Vagina (tissue), 2 donors: ENCODE data around the gene VIPR2. TPM values are rescaled to one million over a fixed set of nuclear protein-coding genes. Genes with fewer than 3 reads are reported as not detected.

Experiments
- DNase-seq, 2 donors: peaks; one replicate each; pipeline ENCODE4 v3.0.0-alpha.2; 2017; ENCODE audit errors: extremely low spot score in 2 of 2
- H3K27ac ChIP-seq: fragments of 200-600 bp; sonication (generic); one replicate; pipeline ENCODE4 v1.5.1; 2019
- H3K27me3 ChIP-seq: fragments of 200-600 bp; sonication (generic); one replicate; pipeline ENCODE4 v1.5.1; 2019
- H3K36me3 ChIP-seq, 2 donors: fragments of 200-600 bp; sonication (generic); one replicate each; pipeline ENCODE4 v1.5.1; 2017 to 2019
- H3K4me1 ChIP-seq: fragments of 200-600 bp; sonication (generic); one replicate; pipeline ENCODE4 v1.5.1; 2019
- H3K4me3 ChIP-seq, 2 donors: fragments of 200-600 bp; sonication (generic); 1 replicate in 1 of 2; 2 replicates in 1 of 2; pipeline ENCODE4 v1.5.1; 2016 to 2019
- H3K9me3 ChIP-seq: fragments of 200-600 bp; sonication (generic); one replicate; pipeline ENCODE4 v1.5.1; 2019
- POLR2A ChIP-seq, 2 donors: fragments of 450-650 bp; IDR thresholded peaks; one replicate each; pipeline ENCODE4 v1.6.1; 2017; ENCODE audit warnings: antibody characterized with exemption in 2 of 2, mild to moderate bottlenecking in 2 of 2, moderate library complexity in 2 of 2
- POLR2AphosphoS5 ChIP-seq, 2 donors: sonication (generic); formaldehyde crosslinking; IDR thresholded peaks; one replicate each; pipeline ENCODE4 v1.9.0; 2017; ENCODE audit warnings: antibody characterized with exemption in 2 of 2, mild to moderate bottlenecking in 2 of 2, low read depth in 1 of 2; ENCODE audit not compliant: insufficient read depth in 1 of 2
- intact Hi-C: fragments of 100-400 bp; cut with DNase I; formaldehyde crosslinking; loops from one replicate; pipeline ENCODE4 v1.15.1; 2023
- total RNA-seq: library from RNA; depleted of rRNA; stranded (reverse); fragments of >200 nt; gene quantifications from one replicate; pipeline ENCODE4 v1.2.3, GENCODE V29; 2016
- TF ChIP-seq, protein P1 (sequence below), 3 experiments: fragments of 450-650 bp in 2 of 3; fragments of 200-600 bp in 1 of 3; sonication (generic) in 1 of 3; IDR thresholded peaks; one replicate each; pipeline ENCODE4 v1.5.1; 2017 to 2019; ENCODE audit warnings: antibody characterized with exemption in 3 of 3, mild to moderate bottlenecking in 2 of 3, moderate library complexity in 2 of 3

The VIPR2 gene
- total RNA-seq, 1 donor from 2014 or later: 11.3 TPM

DNA sequence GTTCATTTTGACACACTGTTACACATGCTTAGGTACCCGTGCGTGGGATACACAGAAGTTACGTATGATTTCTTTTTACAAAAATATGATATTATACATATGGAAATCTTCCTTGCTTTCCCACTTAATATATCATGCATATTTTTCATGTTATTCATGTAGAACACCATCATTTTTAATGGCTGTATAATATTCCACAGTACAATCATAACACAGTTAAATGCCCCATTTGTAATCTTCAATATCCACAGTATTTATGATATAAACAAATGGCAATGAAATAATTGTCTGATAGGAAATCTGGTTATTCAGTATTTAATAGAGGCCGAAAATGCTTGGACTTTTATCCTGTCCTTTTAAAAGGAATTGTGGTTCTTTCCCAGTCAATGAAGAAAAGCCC is 23.2 kb downstream of the VIPR2 start:
- no peaks in the 10 kb centered on the region for H3K4me1 ChIP-seq
- no peak for DNase-seq
- no peaks in the 10 kb centered on the region for H3K36me3 ChIP-seq
- no peak overlapping the region for H3K27ac ChIP-seq
- TF ChIP-seq POLR2A (IDR thresholded peaks at IDR 0.05) (no peak), POLR2AphosphoS5 (IDR thresholded peaks at IDR 0.05; ENCODE audit: insufficient read depth in 1 of 2, low read depth in 1 of 2) (no peak)
- TF ChIP-seq, protein P1, sequence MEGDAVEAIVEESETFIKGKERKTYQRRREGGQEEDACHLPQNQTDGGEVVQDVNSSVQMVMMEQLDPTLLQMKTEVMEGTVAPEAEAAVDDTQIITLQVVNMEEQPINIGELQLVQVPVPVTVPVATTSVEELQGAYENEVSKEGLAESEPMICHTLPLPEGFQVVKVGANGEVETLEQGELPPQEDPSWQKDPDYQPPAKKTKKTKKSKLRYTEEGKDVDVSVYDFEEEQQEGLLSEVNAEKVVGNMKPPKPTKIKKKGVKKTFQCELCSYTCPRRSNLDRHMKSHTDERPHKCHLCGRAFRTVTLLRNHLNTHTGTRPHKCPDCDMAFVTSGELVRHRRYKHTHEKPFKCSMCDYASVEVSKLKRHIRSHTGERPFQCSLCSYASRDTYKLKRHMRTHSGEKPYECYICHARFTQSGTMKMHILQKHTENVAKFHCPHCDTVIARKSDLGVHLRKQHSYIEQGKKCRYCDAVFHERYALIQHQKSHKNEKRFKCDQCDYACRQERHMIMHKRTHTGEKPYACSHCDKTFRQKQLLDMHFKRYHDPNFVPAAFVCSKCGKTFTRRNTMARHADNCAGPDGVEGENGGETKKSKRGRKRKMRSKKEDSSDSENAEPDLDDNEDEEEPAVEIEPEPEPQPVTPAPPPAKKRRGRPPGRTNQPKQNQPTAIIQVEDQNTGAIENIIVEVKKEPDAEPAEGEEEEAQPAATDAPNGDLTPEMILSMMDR (IDR thresholded peaks at IDR 0.05): no peak
- H3K27me3 ChIP-seq: no peaks in the 10 kb centered on the region
- H3K9me3 ChIP-seq: no peaks in the 10 kb centered on the region
- intact Hi-C loops: no loop called here
- no peak overlapping the region for H3K4me3 ChIP-seq

DNA sequence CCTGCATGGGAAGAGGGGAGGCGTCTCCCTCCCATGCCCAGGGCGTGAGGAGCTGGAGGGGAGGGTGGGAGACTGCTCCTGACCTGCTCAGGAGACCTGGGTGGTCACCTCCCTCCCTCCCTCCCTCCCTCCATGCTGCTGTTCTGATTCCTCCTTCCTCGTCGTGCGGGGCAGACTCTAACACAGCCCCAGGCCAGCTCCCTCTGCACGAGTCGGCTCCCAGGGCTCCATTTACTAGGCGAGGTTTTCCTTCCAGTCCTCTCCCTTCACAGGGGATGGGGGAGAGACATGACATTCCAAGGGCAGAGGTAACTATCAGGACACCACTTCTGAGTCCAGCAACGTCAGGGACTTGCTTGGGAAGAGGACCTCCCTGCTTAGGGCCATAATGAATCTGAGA is 23.6 kb downstream of the VIPR2 start:
- DNase-seq: no peak
- TF ChIP-seq POLR2AphosphoS5 (IDR thresholded peaks at IDR 0.05; ENCODE audit: insufficient read depth in 1 of 2, low read depth in 1 of 2) (no peak), POLR2A (IDR thresholded peaks at IDR 0.05) (no peak)
- TF ChIP-seq, protein P1 (IDR thresholded peaks at IDR 0.05): no peak

DNA sequence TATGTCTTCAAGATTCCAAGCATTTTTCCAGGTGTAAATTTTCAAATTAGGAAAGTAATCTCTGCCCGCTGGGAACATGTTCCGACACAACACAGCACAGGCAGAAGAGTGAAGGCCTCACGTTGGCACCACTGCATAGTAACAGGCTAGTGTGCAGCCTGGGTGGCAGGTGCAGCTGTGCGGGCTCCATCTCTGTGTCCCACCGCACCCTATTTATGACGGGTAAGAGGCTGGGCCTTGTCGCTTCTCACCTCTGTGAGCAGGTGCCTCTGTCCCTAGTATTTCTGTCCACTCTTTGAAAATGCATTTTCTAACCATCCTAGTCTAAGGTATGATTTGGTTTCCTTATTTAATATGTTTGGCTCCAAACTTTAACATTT is 24.1 kb downstream of the VIPR2 start:
- no peaks in the 10 kb centered on the region for H3K36me3 ChIP-seq
- intact Hi-C loops: no loop called here
- H3K27me3 ChIP-seq: no peaks in the 10 kb centered on the region
- DNase-seq: no peak
- H3K9me3 ChIP-seq: no peaks in the 10 kb centered on the region
- H3K4me1 ChIP-seq: peaks cover 3% of the 10 kb centered on the region
- H3K27ac ChIP-seq: no peak overlapping the region
- TF ChIP-seq POLR2A (IDR thresholded peaks at IDR 0.05) (no peak), POLR2AphosphoS5 (IDR thresholded peaks at IDR 0.05; ENCODE audit: insufficient read depth in 1 of 2, low read depth in 1 of 2) (no peak)
- TF ChIP-seq, protein P1 (IDR thresholded peaks at IDR 0.05): no peak
- no peak overlapping the region for H3K4me3 ChIP-seq

More for the DNA sequence above, 23.6 kb downstream of the VIPR2 start:
- Histone ChIP-seq H3K27me3 (no peaks in the 10 kb centered on the region), H3K36me3 (no peaks in the 10 kb centered on the region), H3K27ac (no peak overlapping the region), H3K4me1 (no peaks in the 10 kb centered on the region), H3K9me3 (no peaks in the 10 kb centered on the region), H3K4me3 (no peak overlapping the region)
- intact Hi-C loops: no loop called here

DNA sequence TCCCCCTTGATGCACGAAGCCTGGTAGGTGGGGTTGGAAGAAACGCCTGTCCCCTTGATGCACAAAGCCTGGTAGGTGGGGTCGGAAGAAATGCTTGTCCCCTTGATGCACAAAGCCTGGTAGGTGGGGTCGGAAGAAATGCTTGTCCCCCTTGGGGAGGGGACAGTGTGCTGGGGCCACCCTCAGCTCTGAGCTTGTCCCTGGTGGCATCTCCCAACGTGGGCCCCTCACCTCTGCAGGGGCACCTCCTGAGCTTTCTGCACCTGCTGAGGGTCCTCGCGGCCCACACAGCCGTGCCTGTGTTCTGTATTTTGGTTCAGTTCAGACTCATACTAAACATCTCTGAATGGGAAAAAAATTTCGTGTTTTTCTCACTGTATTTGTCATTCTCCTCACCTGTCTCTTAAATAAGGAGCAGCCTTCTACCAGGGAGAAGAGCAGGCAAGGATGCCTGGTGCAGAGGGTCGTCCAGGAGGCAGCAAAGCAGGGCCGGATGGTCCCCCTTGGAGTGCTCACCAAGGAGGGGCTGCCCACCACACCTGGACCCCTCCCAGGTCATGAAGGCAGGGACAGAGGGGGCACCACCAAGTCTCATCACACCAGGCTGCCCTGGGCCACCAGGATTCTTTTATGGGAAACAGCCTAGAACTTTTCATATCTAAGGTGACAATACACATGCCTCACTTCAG is 24.7 kb downstream of the VIPR2 start:
- intact Hi-C loops: no loop called here
- DNase-seq: no peak
- no peaks in the 10 kb centered on the region for H3K9me3 ChIP-seq

More for the DNA sequence above, 24.7 kb downstream of the VIPR2 start:
- Histone ChIP-seq H3K4me1 (peaks cover 8% of the 10 kb centered on the region), H3K27ac (no peak overlapping the region), H3K4me3 (no peak overlapping the region), H3K36me3 (no peaks in the 10 kb centered on the region), H3K27me3 (no peaks in the 10 kb centered on the region)
- TF ChIP-seq, protein P1 (IDR thresholded peaks at IDR 0.05): no peak
- TF ChIP-seq POLR2AphosphoS5 (IDR thresholded peaks at IDR 0.05; ENCODE audit: insufficient read depth in 1 of 2, low read depth in 1 of 2) (no peak), POLR2A (IDR thresholded peaks at IDR 0.05) (no peak)
